ENCODE data around the gene UBTD2.

- no peak for TF ChIP-seq CTCF (IDR thresholded peaks at IDR 0.05)
- no peak for TF ChIP-seq POLR2A (IDR thresholded peaks at IDR 0.05)
Measured at GRCh38 chr5:172182291-172182690, 101.3 kb downstream of the UBTD2 start.

All from transverse colon (tissue), 3 donors.